Placental pericyte (primary cell): Measurements from ENCODE around the gene SLC36A2. TPM values are rescaled to one million over a fixed set of nuclear protein-coding genes. Genes with fewer than 3 reads are reported as not detected.

Experiments used
- total RNA-seq: library from RNA; depleted of rRNA; stranded (reverse); fragments of >200 nt; gene quantifications from 2 replicates; pipeline ENCODE4 v1.2.3, GENCODE V29; 2012

Gene SLC36A2
- not detected in 2 replicates for total RNA-seq

DNA sequence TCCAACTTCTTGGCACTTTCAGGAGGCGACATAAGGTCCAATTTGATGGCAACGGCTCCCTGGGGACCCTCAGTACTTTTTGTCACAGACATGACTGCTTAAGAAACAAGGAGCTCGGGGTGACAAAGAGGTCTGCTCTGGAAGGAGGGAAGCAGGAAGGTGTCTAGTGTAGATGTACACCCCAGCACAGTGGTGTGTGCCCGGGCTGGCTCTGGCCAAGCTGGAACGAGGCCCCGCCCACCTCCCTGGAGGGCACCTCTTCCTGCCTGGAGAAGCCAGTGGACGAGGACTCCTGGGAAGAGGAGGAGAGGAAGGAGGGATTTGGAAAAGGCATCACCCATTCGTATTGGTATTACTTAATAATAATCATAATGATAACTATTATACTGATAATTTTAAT is at the start of gene SLC36A2:
Gene SLC36A2 (minus strand): TSS at position 191 of the 400 bp plus-strand sequence. CDS start 99 bp downstream, at position 92.

GRCh38 chr5:151303666-151304065 is 43.7 kb downstream of the SLC36A2 start, which contains the start of gene SLC36A3:
Gene SLC36A3, minus strand, starts transcription at chr5:151303766. Its CDS starts 412 bp downstream, at chr5:151303354.

Other genes starting within 250 kb of the SLC36A2 start
- gene ANXA6, start 189.8 kb downstream of the SLC36A2 start, total RNA-seq, result 409 and 616 TPM in 2 replicates
- 2.4 and 14.9 TPM in 2 replicates for gene CCDC69, start 123.5 kb downstream of the SLC36A2 start, total RNA-seq
- 17.5 and 19.9 TPM in 2 replicates for gene GM2A, start 94.4 kb downstream of the SLC36A2 start, total RNA-seq
- not detected in 2 replicates for gene SLC36A3, start 43.8 kb downstream of the SLC36A2 start, total RNA-seq
- 14.2 and 20.6 TPM in 2 replicates for gene SLC36A1, start 100.0 kb upstream of the SLC36A2 start, total RNA-seq
- gene FAT2, start 243.8 kb upstream of the SLC36A2 start, total RNA-seq, result under 0.01 TPM in 1 of 2 replicates, not detected in the other